Hematopoietic multipotent progenitor cell treated with erythropoietin and hydrocortisone succinate and interleukin-3 and kit ligand, for 15 days (in vitro differentiated cells): Measurements from ENCODE around the gene PRKCE.

ENCODE experiments used
- DNase-seq: peaks from one replicate; pipeline ENCODE4 v3.0.0-alpha.2; 2015; ENCODE audit warnings: low spot score

The PRKCE gene

DNA sequence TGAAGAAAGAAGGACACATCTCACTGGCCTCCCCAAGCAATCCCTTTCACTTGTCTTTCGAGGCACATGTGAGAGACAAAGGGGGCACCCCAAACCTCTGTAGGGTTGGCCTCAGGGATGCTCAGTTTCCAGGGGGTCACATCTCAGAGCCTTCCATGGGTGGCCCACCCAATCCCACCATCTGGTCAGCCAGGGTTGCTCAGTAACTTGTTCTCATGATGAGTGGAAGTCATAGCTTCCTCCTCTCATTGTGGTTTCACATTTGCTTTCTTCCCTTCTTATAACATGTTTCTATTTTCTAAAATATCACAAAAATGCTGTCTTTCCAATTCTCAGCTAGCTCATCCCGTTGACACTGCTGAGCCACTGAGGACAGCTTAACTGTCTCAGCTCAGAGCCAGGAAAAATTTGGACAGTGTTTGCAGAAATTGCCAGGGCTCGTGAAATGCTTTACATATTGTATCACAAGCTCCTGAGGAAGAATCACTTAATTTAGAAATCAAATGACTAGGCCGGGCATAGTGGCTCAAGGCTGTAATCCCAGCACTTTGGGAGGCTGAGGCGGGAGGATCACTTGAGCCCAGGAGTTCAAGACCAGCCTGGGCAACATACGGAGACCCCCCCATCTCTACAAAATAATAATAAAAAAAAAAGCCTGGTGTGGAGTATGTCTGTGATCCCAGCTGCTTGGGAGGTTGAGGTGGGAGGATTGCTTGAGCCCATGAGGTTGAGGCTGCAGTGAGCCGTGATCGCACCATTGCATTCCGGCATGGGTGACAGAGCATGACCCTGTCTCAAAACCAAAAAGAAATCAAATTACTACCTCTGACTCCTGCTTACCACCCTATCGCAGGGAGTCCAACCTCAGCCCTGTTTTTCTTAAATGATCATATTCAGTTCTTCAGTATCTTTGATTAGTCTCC is 129.3 kb downstream of the PRKCE start:
- no peak for DNase-seq

DNA sequence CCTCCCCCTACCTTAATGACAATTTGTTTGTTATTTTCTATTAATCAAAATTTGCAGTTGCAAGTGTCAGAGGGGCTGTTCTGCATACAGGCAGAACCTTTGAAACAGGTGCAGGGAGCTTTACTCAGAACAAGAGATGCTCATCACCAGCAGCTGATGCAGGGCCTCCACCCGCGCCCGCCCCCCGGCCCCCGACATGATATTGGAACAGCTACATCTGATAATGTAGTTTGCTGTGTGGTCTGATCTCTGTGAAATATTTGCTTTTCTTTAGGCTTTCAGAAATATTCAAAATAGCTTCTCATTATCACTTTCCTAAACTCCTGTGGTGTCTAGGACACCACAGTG is 130.0 kb downstream of the PRKCE start:
- DNase-seq, result no peak

DNA sequence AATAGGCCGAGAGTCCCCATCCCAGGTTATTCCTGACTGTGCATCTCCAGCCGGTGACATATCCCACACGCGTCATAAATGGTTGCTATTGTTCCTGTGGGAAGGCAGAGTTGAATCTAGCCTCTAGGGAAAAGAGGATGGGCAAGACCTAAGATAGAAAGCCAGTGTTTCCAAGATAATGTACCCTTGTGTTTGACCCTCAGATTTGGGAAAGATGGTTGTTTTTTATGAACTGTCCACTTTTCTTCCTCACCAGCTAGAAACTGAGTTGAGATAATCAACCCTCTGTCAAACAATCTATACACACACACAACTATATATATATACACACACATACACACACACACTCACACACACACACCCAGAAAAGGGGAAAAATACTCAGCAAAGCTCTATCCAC is 131.0 kb downstream of the PRKCE start:
- no peak for DNase-seq

DNA sequence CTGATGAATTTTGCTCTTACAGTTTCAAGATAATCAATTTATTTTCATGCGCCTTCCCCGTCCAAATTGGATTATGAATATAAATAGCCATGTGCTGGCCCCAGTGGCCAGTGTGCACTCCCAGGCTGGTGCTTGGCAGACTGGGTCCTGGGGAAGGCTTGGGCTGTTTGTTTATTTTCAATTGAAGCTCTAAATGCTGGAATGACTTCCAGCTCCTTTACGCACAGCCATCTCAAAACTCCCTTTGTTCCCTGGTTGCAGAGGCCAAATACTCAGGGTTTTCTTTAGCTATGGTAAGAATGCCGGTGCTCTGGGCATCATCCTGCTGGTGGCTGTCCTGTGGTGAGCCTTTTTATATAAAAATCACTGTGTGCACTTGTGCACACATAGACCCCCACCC is 131.5 kb downstream of the PRKCE start:
- no peak for DNase-seq

DNA sequence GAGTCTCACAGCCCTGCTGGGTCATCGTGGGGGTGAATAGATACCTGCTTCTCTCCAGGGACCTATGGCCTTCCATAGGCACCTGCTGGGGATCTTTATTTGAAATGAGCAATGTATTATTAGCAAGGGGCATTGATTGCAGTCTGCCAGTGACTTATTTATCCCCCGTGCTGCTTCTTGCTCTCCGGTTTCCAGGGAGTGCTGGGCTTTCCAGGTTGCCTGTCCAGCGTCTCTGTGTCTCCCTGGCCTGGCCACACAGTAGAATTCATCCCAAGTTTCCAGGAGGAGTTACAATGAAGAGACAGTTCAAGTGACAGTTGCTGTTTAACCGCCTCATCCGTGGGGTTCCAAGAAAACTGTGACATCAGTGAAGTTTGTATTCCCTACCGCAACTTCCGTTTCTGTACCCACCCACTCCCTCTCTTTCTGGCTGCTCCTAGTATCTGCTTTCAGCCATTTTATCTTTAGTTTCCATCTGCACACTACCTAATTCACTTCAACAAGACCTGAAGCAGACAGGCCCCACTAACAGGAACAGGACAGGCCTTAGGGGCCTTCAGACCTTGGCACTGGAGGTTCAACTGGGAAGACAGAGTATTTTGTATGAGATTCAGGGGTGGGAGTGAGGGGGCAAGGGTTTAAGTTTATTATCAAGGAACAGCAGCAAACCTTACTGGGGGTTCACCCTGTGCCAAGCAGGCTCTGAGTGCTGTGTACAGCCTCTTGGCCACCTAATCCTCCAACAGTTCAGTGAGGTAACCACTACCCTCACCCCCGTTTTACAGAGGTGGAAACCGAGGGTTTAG is 134.8 kb downstream of the PRKCE start:
- DNase-seq, result no peak

DNA sequence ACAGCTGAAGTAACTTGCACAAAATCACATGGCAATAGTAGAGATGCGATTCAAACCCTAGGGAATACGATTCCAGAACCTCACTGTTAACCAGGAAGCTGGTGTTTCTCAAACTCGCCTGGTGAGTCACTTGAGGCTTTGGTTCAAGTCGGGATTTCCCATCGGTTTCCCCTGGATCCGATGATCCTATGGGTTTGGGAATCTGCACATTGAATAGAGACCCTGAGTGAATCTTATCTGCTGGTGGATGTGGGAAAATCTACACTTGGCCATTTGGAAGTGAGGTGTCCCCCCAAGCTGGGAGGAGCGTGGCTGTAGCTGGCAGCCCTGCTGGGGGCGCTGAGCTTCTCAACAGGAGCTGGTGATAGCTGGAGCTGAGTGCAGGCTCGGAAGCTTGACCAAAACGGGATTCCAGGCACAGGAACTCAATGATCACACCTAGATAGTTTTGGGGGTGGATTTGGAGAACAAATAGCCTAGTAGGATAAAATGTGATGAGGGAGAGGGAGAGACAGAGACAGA is 135.4 kb downstream of the PRKCE start:
- no peak for DNase-seq

DNA sequence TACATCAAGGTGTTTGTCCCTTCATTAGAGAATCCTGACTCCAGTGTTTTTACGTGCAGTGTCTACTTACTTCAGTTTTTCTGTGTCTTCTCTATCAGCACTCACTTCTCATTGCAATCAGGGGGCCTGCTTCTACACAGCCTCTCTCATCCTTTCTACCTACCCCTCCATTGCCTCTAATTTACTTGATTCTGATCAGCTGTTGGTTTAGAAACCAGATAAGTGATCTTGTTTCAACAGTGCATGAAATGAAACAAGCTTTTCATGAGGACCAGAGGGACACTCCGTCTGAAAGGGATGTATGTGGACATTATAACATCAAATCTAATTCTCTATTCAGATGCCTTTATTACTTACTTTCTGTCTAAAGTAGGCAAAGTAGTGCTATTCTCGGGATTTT is 136.9 kb downstream of the PRKCE start:
- DNase-seq, result no peak

DNA sequence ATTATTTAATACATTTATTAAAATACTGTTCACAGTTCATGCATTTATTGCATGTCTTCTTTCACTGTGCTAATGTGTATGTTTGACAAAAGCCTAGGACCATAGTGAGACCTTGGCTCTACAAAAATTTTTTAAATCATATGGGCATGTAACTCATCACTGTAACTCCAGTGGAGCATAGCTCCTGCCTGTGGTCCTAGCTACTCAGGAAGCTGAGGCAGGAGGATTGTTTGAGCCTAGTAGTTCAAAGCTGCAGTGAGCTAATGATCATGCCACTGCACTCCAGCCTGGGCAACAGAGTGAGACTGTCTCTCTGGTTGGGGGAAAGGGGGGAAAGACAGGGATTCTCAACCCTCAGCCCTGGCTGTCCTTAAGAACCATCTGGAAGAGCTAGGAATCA is 137.8 kb downstream of the PRKCE start:
- no peak for DNase-seq

DNA sequence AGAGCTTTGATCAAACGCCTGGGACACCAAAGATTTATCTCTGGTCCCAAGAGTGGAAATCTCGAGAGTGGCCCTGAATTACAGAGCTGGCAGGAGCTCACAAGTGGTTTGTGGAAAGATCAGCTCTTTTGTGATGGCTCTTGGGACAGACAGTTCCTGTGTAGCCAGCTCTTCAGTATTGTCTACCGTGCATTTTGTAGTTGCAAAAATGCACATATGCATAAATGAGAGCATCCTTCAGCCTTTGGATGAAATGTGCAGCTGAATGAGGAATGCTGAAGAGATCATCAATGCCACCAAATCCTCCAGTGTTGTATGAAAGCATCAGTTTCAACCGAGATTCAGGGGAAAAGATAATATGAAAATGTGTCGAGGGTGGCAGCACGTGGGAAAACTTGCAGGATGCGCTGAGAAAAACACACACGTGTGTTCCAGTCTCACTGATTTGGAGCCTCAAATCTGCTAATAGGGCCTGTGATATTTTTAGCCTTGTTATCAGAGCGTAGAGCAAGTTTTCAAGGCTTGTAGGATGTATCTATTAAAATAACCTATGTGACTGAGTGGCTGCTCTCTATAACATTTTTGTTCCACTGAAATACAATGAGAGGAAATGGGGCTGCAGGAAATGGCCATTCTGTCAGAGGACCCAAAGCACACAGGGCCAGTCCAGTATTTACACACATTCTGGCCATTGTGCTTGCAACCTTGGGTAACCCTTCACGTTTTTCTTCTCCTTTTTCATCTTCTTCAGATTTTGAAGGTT is 138.7 kb downstream of the PRKCE start:
- no peak for DNase-seq

DNA sequence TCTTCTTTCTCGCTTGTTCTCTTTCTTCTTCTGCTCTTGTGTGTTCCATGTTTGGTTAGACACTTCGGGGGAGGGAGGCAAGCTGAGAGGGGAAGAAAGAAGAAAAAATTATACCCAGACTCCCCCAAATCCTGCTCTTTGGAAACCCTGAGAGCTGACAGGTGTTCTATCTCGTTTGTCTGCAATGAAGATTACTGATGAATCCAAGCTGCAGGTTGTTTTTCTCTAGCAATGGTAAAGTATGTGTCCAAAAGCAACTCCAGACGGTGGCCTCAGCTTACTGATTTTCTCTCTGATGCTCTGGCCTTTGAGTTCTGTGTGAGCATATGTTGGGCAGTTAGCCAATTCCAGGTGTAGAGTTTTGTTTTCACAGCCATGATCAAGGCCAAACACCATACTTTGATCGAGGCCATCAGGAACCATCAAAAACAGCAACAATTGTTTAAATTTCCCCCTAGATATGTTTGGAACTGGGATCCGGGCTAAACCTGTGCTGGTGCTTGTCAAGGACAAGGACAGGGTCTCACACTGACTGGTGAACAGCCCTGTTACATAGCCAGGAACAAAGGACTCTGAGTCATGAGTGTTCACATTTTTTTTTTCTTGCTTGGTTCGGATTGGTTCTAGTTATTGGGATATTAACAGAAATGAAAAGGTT is 142.0 kb downstream of the PRKCE start:
- no peak for DNase-seq

DNA sequence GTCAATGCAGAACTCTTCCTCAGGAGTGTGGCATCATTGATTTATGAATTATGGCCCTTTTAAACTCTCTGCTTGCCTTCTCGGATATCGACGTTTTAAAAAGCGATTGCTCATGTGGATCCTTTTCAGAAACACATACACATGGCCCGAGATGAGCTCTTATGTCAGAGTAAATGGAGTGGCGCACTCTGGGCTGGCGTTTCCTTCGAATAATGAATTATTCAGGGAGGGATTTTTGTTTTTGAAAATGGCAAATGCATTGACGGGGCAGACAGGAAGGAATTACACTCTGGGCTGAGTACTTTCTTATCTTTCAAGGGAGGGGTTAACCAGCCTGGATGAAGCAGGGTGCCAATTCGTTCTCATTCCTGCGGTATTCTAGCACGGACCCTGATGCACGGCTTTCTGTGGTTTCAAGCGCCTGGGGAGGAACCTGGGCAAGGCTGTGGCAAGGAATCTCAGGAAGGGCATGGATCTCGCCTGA is 142.7 kb downstream of the PRKCE start:
- DNase-seq, result no peak

DNA sequence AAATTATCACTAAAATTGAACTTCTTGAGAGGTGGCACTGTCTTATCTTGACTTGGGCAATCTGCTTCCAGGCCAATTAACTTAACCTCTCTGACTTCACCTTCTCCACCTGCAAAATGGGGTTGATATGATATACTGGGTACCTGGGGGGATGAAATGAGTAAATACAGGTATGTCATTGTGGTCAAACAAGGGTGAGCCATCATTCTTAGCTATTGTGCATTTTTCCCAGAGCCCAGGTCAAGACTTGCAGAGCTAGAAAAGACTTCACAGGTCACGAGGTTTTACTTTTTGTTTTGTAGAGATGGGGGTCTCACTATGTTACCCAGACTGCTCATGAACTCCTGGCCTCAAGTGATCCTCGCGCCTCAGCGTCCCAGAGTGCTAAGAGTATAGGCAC is 145.0 kb downstream of the PRKCE start:
- no peak for DNase-seq

DNA sequence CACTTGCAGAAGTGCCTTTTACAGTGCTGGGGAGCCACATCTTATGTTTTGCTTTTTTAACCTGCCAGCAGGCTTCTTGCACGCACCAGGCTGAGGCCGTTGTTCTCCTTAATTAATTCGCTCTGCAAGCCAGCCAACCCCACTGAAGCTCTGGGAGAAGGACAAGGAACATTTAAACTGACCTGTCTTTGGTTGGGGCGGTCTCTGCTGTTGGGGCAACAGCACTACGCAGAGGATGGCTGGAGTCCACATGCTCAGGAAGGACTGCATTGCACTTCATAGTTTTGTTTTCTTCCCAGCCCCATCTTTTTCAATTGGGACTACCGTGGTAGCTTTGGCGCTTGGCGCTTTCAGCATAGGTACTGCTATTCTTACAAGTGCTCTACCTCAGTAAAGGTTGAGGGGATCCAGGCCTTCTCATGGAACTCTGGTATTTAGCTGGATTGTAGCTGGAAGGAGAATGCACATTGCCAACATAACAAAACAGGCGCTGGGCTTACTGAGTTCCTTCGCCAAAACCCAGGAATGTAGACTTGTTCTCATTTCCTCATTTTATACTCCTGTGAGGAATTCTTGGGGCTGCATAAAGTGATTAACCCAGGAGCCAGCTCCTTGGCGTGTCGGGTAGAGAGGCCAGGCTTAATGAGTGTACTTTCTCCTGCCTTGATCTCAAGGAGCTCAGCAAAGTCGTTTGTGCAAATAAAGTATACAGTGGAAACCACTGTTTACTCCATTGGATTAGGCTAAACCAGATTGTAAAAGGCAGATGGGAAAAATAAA is 146.2 kb downstream of the PRKCE start:
- DNase-seq, result no peak

DNA sequence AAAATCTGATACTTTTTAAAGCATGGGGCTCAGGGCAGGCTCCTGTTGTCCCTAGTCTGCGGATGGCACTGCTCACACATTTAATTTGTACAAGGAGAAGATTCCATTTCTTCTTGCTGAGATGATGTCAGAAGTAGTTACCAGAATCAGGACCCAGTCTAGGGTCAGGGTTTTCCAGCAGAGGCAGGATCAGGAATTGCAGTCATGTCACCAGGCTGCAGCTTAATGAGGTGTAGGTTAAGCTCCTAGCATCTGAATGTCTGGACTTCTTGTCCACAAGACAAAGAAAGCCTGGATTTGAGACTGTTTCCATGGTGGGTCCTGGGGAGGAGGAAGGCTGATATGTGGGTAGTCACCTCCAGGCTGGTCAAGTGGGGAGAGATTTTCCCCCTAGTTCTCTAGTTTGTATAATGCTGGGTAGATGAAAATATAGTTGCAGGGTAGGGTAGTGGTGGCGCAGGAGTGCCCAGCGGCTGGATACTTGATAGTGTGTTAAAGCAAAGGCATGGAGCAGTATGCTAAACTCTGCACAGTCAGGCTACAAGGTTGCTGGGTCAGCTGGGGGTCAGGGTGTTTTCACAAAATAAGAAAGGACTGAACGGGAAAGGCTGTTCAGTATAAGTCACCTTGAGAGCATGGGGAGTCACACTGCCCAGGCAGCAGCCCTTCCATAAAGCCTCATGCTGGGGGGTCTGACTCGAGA is 148.4 kb downstream of the PRKCE start:
- no peak for DNase-seq

DNA sequence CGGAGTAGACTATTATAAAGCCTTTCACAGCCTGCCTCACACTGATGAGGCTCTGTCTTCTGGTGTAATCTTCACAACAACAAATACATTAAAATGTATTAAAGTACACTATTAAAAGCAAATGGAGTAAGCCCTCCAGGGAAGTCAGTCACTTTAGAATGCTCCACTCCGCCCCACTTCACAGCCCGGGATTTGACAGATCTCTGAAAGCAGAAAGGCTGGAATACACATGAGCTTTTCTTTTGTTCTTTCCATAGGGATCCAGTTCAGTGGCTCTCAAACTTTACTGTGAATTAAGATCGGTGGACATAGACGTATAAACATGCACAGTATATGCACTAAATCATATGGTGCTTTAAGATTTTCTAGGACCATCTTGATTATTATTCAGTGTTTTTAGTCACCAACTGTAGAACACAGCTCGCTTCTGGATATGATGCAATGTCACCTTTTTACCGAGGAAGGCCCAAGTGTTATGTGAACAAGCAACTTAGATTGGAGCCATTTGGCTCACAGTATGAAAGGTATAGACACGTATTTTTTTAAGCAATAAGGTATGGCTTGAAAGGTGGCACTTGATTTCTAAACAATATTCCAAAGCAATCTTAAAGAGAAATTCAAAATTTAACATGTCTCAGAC is 151.1 kb downstream of the PRKCE start:
- no peak for DNase-seq

DNA sequence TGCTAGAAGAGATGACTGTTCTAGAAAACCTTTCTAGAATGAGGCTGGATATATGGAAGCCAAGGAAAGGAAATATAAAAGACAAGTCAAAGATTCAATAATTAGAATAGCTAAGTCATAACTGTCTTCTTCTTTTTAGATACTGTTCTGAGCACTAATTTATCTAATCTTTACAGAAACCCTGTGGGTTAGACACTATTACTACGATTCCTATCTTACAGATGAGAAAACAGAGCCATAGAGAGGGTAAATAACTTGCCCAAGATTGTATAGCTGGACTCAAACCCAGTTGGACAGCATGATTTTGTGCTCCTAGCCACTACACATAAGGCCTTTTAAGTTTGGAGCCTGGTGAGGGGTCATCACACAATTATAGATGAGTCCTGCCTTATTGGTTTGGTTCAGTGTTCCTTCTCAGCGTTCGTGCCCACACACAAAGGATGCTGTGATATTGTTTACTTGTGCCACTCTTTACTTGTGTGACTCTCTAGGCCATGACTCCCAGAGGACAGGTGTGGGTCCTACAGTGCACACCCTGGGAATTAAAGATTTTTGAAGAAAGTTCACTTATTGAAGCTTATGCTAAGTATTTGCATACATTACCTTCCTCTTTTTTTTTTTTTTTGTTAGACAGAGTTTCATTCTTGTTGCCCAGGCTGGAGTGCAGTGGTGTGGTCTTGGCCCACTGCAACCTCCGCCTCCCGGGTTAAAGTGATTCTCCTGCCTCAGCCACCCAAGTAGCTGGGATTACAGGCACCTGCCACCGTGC is 153.7 kb downstream of the PRKCE start:
- no peak for DNase-seq

DNA sequence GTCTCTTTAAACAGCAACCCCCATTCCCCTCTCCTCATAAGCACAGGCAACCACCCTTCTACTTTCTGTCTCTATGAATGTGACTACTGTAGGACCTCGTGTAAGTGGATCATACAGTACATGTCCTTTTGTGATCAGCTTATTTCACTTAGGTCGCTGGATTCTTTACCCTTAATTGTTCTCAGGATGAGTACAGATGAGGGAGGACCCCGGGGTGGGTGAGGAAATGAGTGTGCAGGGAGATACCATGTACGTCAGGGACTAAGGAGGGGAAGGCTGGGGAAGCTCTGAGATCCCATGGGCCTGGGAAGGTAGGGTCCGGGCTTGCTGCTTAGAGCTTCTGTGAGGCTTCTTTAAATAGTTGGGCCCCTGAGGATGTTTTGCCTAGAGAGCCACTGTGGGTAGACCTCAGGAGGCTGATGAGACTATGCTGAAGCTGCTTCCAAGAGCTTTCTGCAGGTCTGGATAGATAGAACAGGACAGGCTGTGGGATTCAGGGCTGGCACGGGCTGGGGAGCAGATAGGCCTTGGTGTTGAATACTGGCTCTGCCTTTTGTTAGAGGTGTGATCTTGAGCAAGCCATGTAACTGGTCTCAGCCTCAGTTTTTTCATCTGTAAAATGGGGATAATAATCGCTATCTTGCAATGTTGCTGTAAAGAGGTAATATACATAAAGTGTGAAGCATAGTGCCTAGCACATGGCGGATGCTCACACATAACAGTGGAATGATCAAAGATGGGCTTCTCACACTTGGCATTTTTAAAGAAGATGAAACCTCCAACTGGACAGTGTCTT is 155.3 kb downstream of the PRKCE start:
- no peak for DNase-seq

DNA sequence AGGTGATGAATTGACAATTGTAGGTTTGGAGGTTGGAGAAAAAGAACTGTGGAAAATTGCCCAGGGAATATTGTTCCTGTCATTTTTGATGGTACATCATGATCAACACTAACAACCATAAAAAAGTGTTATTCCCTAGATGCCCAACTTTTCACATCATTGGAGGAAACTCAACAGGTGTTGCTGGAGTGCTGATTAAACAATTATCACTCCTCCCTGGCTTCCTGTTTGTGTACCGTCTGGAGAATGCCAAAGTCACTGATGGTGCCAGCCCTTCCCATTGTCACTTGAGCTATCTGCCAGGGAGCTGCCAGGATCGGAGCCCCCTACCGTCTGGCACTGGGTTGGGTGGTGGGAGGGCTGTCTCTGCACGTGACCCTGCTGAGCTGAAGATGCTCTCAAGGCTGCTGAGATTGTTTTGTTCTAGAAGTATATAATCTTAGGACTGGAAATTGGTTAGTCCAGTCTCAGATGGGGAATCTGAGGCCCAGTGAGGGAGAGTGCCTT is 156.9 kb downstream of the PRKCE start:
- DNase-seq, result no peak
